ENCODE results near the gene CEP295NL. TPM values are rescaled to one million over a fixed set of nuclear protein-coding genes. Genes with fewer than 3 reads are reported as not detected.

Gene CEP295NL
- total and polyA plus RNA-seq, 2 of the 8 experiments (the other 6 are each of a cell fraction or from before 2014, with no cell fraction given), result 0.06 to 2.0 TPM

GRCh38 chr17:78861229-78861628 is 41.8 kb downstream of the CEP295NL start:
- H3K23ac ChIP-seq (ENCODE audit: insufficient read length), result no peak overlapping the region
- no peak overlapping the region for H2BK120ac ChIP-seq (replicated peaks; ENCODE audit: low read depth, low read length)
- no peak overlapping the region for H3K4ac ChIP-seq (replicated peaks; ENCODE audit: insufficient read length, low read depth, low read length)
- CTCF ChIA-PET (ENCODE audit: partially characterized antibody), result interaction anchor here (1.0 to 1.2 kb wide), 4 partner anchors 9 to 113 kb away, joined by 3 to 5 read pairs (median 4); no protein-coding TSS in a partner anchor
- H2BK5ac ChIP-seq (ENCODE audit: low read depth, low read length), result no peak overlapping the region
- no peak overlapping the region for H3K14ac ChIP-seq (ENCODE audit: insufficient read length)
- H4K5ac ChIP-seq (ENCODE audit: insufficient read length, low read depth, low read length), result no peak overlapping the region
- H3K18ac ChIP-seq (ENCODE audit: extremely low read depth, low read length), result no peak overlapping the region
- no peaks in the 10 kb centered on the region for H3K9me3 ChIP-seq (ENCODE audit: insufficient read depth in 2 of 2, low read depth in 1 of 2, low read length in 1 of 2)
- H3K23me2 ChIP-seq (ENCODE audit: low read depth, low read length), result no peaks in the 10 kb centered on the region
- no peak overlapping the region for H3K4me3 ChIP-seq (ENCODE audit: extremely low read depth in 1 of 4, insufficient read depth in 2 of 4, low read depth in 3 of 4, low read length in 4 of 4)
- H3K9ac ChIP-seq (replicated peaks in 1 of 4; ENCODE audit: extremely low read depth in 1 of 4, low read depth in 3 of 4, low read length in 3 of 4), result no peak overlapping the region
- peaks cover 0 to 4% of the 10 kb centered on the region in 2 experiments for H4K20me1 ChIP-seq (replicated peaks in 1 of 2; ENCODE audit: control insufficient read depth in 1 of 2, insufficient read depth in 2 of 2, low read length in 2 of 2)
- FAIRE-seq (no peak), DNase-seq (ENCODE audit: low read depth in 1 of 2, low spot score in 2 of 2) (no peak)
- H3K79me1 ChIP-seq (ENCODE audit: low read depth, low read length), result no peaks in the 10 kb centered on the region
- H3K27ac ChIP-seq (ENCODE audit: low read depth, low read length), result no peak overlapping the region
- H2AFZ ChIP-seq (ENCODE audit: low read length), result no peak overlapping the region
- no peaks in the 10 kb centered on the region for H3K27me3 ChIP-seq (replicated peaks in 1 of 4; ENCODE audit: control insufficient read depth in 3 of 4, extremely low read depth in 1 of 4, insufficient read depth in 3 of 4, low read length in 3 of 4)
- no peak overlapping the region for H4K8ac ChIP-seq (ENCODE audit: extremely low read depth, insufficient read depth, low read length)
- H2BK15ac ChIP-seq (ENCODE audit: low read length), result no peak overlapping the region
- no peaks in the 10 kb centered on the region for H3K79me2 ChIP-seq (ENCODE audit: control insufficient read depth in 1 of 2, insufficient read depth in 2 of 2, low read length in 2 of 2)
- WGBS, 2 experiments (ENCODE audit: extremely low coverage in 1 of 2, insufficient coverage in 1 of 2, insufficient read length in 1 of 2, insufficient replicate concordance in 2 of 2, low coverage in 1 of 2, low lambda C conversion rate in 2 of 2, missing lambda C conversion rate in 1 of 2), result 87% methylated on average over 3 of the region's 4 CpGs; no CpG with 5 or more reads in 1 of the 2 experiments
- no peak overlapping the region for H2BK12ac ChIP-seq (ENCODE audit: low read depth, low read length)
- H4K91ac ChIP-seq (replicated peaks; ENCODE audit: insufficient read length, low read length), result no peak overlapping the region
- no peak overlapping the region for H3K56ac ChIP-seq (replicated peaks; ENCODE audit: insufficient read length, low read depth, low read length)
- TF ChIP-seq EP300 (IDR thresholded peaks at IDR 0.05; ENCODE audit: borderline replicate concordance in 1 of 2, low read depth in 2 of 2, low read length in 2 of 2), result no peak
- no peak for TF ChIP-seq GTF2F1 (IDR thresholded peaks at IDR 0.05; ENCODE audit: borderline replicate concordance, low read depth, low read length)
- TF ChIP-seq HDAC2 (IDR thresholded peaks at IDR 0.05; ENCODE audit: borderline replicate concordance in 1 of 2, low read depth in 2 of 2, low read length in 2 of 2), result no peak
- no peak for TF ChIP-seq TEAD4 (IDR thresholded peaks at IDR 0.05; ENCODE audit: low read depth, low read length)
- TF ChIP-seq E2F6 (IDR thresholded peaks at IDR 0.05), result no peak
- TF ChIP-seq TCF12 (IDR thresholded peaks at IDR 0.05; ENCODE audit: low read depth, low read length), result no peak
- TF ChIP-seq PHF8 (conservative IDR thresholded peaks at IDR 0.05; ENCODE audit: low read depth, low read length), result no peak
- no peak for TF ChIP-seq CHD1 (IDR thresholded peaks at IDR 0.05; ENCODE audit: low read depth, low read length)
- TF ChIP-seq SIN3A (conservative IDR thresholded peaks at IDR 0.05 in 1 of 2, IDR thresholded peaks at IDR 0.05 in 1 of 2; ENCODE audit: low read depth in 1 of 2, low read length in 2 of 2), result no peak
- no peak for TF ChIP-seq BRCA1 (IDR thresholded peaks at IDR 0.05; ENCODE audit: low read depth, low read length)
- H3K4me2 ChIP-seq (ENCODE audit: insufficient read depth in 1 of 2, low read depth in 2 of 2, low read length in 2 of 2), result no peak overlapping the region
- no peak overlapping the region for H2AK5ac ChIP-seq (ENCODE audit: low read depth, low read length)
- POLR2A ChIA-PET (ENCODE audit: partially characterized antibody), result interaction anchor here (0.8 kb wide), 1 partner anchor 145 kb away, joined by 3 read pairs; no protein-coding TSS in a partner anchor
- peaks cover 0 to 3% (median 0%) of the 10 kb centered on the region in 4 experiments; a peak in 4 of 8 replicates for H3K36me3 ChIP-seq (ENCODE audit: control insufficient read depth in 2 of 4, insufficient read depth in 4 of 4, low read length in 3 of 4)
- no peaks in the 10 kb centered on the region; a peak in 1 of 7 replicates for H3K4me1 ChIP-seq (replicated peaks in 1 of 4; ENCODE audit: control insufficient read depth in 3 of 4, insufficient read depth in 4 of 4, low read length in 3 of 4)
- no peak overlapping the region for H2BK20ac ChIP-seq (ENCODE audit: low read length)

All from H1 (cell line).